Measurements from ENCODE around the gene SUOX.

Gene SUOX

DNA sequence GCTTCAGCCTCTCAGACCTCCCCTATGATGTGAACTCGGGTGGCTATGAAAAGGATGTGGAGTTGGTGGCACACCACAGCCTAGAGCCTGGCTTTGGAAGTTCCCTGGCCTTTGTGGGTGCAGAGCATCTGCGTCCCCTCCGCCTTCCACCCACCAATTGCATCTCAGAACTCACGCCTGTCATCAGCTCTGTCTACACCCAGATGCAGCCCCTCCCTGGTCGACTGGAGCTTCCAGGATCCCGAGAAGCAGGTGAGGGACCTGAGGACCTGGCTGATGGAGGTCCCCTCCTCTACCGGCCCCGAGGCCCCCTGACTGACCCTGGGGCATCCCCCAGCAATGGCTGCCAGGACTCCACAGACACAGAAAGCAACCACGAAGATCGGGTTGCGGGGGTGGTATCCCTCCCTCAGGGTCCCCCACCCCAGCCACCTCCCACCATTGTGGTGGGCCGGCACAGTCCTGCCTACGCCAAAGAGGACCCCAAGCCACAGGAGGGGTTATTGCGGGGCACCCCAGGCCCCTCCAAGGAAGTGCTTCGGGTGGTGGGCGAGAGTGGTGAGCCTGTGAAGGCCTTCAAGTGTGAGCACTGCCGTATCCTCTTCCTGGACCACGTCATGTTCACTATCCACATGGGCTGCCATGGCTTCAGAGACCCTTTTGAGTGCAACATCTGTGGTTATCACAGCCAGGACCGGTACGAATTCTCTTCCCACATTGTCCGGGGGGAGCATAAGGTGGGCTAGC is 37.7 kb downstream of the SUOX start:
- POLR2A ChIA-PET: no interaction called here
- TF ChIP-seq FOXK2 (IDR thresholded peaks at IDR 0.05): no peak
- no peak for TF ChIP-seq NFRKB (IDR thresholded peaks at IDR 0.05)
- no peak for TF ChIP-seq FOXM1 (IDR thresholded peaks at IDR 0.05; ENCODE audit: borderline replicate concordance)
- no peak for TF ChIP-seq ELF4 (IDR thresholded peaks at IDR 0.05)
- TF ChIP-seq SP1 (IDR thresholded peaks at IDR 0.05): no peak
- no peak for TF ChIP-seq HDGF (IDR thresholded peaks at IDR 0.05; ENCODE audit: borderline replicate concordance)
- no peak for TF ChIP-seq ARNT (IDR thresholded peaks at IDR 0.05)
- TF ChIP-seq, protein P1, sequence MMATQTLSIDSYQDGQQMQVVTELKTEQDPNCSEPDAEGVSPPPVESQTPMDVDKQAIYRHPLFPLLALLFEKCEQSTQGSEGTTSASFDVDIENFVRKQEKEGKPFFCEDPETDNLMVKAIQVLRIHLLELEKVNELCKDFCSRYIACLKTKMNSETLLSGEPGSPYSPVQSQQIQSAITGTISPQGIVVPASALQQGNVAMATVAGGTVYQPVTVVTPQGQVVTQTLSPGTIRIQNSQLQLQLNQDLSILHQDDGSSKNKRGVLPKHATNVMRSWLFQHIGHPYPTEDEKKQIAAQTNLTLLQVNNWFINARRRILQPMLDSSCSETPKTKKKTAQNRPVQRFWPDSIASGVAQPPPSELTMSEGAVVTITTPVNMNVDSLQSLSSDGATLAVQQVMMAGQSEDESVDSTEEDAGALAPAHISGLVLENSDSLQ (IDR thresholded peaks at IDR 0.05): no peak
- TF ChIP-seq SUZ12 (IDR thresholded peaks at IDR 0.05): no peak
- no peak for TF ChIP-seq TARDBP (IDR thresholded peaks at IDR 0.05)
- no peak for TF ChIP-seq CTBP1 (IDR thresholded peaks at IDR 0.05; ENCODE audit: borderline replicate concordance)
- TF ChIP-seq FOXA1 (IDR thresholded peaks at IDR 0.05): no peak
- TF ChIP-seq L3MBTL2 (conservative IDR thresholded peaks at IDR 0.05): no peak
- TF ChIP-seq ZNF384 (IDR thresholded peaks at IDR 0.05): no peak
- no peak for TF ChIP-seq BHLHE40 (IDR thresholded peaks at IDR 0.05; ENCODE audit: borderline replicate concordance)
- no peak for TF ChIP-seq LEF1 (IDR thresholded peaks at IDR 0.05; ENCODE audit: borderline replicate concordance)
- CTCF ChIA-PET: no interaction called here
- no peak for DNase-seq (ENCODE audit: extremely low spot score)

DNA sequence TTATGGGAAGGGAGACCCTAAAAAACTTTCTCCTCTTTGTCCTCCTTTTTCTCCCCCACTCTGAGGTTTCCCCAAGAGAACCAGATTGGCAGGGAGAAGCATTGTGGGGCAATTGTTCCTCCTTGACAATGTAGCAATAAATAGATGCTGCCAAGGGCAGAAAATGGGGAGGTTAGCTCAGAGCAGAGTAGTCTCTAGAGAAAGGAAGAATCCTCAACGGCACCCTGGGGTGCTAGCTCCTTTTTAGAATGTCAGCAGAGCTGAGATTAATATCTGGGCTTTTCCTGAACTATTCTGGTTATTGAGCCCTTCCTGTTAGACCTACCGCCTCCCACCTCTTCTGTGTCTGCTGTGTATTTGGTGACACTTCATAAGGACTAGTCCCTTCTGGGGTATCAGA is 40.1 kb downstream of the SUOX start:
- DNase-seq (ENCODE audit: extremely low spot score): no peak
- no peak for TF ChIP-seq SUZ12 (IDR thresholded peaks at IDR 0.05)
- no peak for TF ChIP-seq CTBP1 (IDR thresholded peaks at IDR 0.05; ENCODE audit: borderline replicate concordance)
- TF ChIP-seq HDGF (IDR thresholded peaks at IDR 0.05; ENCODE audit: borderline replicate concordance): no peak
- no peak for TF ChIP-seq BHLHE40 (IDR thresholded peaks at IDR 0.05; ENCODE audit: borderline replicate concordance)
- no peak for TF ChIP-seq L3MBTL2 (conservative IDR thresholded peaks at IDR 0.05)
- TF ChIP-seq LEF1 (IDR thresholded peaks at IDR 0.05; ENCODE audit: borderline replicate concordance): no peak
- TF ChIP-seq FOXK2 (IDR thresholded peaks at IDR 0.05): no peak
- TF ChIP-seq ZNF384 (IDR thresholded peaks at IDR 0.05): no peak
- TF ChIP-seq, protein P1 (IDR thresholded peaks at IDR 0.05): no peak
- TF ChIP-seq FOXA1 (IDR thresholded peaks at IDR 0.05): no peak
- TF ChIP-seq FOXM1 (IDR thresholded peaks at IDR 0.05; ENCODE audit: borderline replicate concordance): no peak
- no peak for TF ChIP-seq ARNT (IDR thresholded peaks at IDR 0.05)
- no peak for TF ChIP-seq NFRKB (IDR thresholded peaks at IDR 0.05)
- CTCF ChIA-PET: interaction anchor here (0.9 kb wide), 1 partner anchor 42 kb away, joined by 5 read pairs; no protein-coding TSS in a partner anchor
- POLR2A ChIA-PET: interaction anchor here (0.7 to 1.4 kb wide), 4 partner anchors 30 to 61 kb away, joined by 3 to 9 read pairs (median 3); partner anchors contain the start of gene SUOX

DNA sequence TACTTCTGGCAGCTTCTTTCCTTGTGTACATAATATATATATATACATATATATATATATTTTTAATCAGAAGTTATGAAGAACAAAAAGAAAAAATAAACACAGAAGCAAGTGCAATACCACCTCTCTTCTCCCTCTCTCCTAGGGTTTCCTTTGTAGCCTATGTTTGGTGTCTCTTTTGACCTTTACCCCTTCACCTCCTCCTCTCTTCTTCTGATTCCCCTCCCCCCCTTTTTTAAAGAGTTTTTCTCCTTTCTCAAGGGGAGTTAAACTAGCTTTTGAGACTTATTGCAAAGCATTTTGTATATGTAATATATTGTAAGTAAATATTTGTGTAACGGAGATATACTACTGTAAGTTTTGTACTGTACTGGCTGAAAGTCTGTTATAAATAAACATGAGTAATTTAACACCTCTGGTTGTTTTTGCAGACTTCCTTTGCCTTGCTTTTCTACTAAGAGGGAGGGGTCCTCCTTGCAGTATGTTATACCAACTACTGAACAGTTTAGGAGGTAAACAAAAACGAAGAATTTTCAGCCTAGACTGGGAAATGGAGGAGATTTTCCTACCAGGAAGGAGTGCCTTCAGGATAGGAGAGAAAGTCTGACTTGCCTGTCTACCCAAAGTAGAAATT is 41.1 kb downstream of the SUOX start:
- TF ChIP-seq FOXM1 (IDR thresholded peaks at IDR 0.05; ENCODE audit: borderline replicate concordance) (no peak), SP1 (IDR thresholded peaks at IDR 0.05) (no peak), ELF4 (IDR thresholded peaks at IDR 0.05) (no peak), FOXA1 (IDR thresholded peaks at IDR 0.05) (no peak), SUZ12 (IDR thresholded peaks at IDR 0.05) (no peak), NFRKB (IDR thresholded peaks at IDR 0.05) (no peak), FOXK2 (IDR thresholded peaks at IDR 0.05) (no peak), L3MBTL2 (conservative IDR thresholded peaks at IDR 0.05) (no peak), ZNF384 (IDR thresholded peaks at IDR 0.05) (no peak)
- TF ChIP-seq, protein P1 (IDR thresholded peaks at IDR 0.05): no peak
- no peak for DNase-seq (ENCODE audit: extremely low spot score)
- ChIA-PET POLR2A (interaction anchor here (0.7 to 1.4 kb wide), 3 partner anchors 31 to 62 kb away, joined by 3 to 9 read pairs (median 3); partner anchors contain the start of gene SUOX), CTCF (interaction anchor here (0.9 to 1.0 kb wide), 2 partner anchors 43 to 296 kb away, joined by 3 to 5 read pairs; no protein-coding TSS in a partner anchor)

DNA sequence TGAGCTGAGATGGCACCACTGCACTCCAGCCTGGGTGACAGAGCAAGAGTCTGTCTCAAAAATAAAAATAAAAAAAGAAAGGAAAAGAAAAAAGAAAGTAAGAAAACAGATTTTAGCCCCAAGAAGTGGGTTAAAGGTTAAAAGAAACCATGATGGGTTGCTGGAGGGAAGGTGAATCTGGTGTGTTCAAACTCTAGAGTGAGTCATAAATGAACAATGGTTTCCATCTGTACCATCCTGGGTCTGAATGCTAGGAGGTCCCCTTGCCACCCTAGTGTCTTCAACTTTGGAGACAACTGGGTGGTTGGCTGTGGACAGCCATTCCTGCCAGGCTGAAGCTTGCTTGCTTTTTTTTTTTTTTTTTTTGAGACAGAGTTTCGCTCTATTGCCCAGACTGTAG is 43.1 kb downstream of the SUOX start:
- DNase-seq (ENCODE audit: extremely low spot score): no peak
- ChIA-PET POLR2A (interaction anchor here (0.8 to 1.6 kb wide), 8 partner anchors 11 to 223 kb away, joined by 3 to 15 read pairs (median 4); partner anchors contain the start of genes ORMDL2, SARNP, SUOX and ZC3H10), CTCF (interaction anchor here (1.1 to 2.6 kb wide), 4 partner anchors 10 to 302 kb away, joined by 3 to 10 read pairs (median 4); partner anchors contain the start of gene ZC3H10)
- no peak for TF ChIP-seq LEF1 (IDR thresholded peaks at IDR 0.05; ENCODE audit: borderline replicate concordance)
- TF ChIP-seq NFRKB (IDR thresholded peaks at IDR 0.05): no peak
- no peak for TF ChIP-seq SP1 (IDR thresholded peaks at IDR 0.05)
- TF ChIP-seq, protein P1 (IDR thresholded peaks at IDR 0.05): no peak
- TF ChIP-seq ZNF384 (IDR thresholded peaks at IDR 0.05): no peak
- no peak for TF ChIP-seq HDGF (IDR thresholded peaks at IDR 0.05; ENCODE audit: borderline replicate concordance)
- TF ChIP-seq BHLHE40 (IDR thresholded peaks at IDR 0.05; ENCODE audit: borderline replicate concordance): no peak
- no peak for TF ChIP-seq L3MBTL2 (conservative IDR thresholded peaks at IDR 0.05)
- TF ChIP-seq FOXK2 (IDR thresholded peaks at IDR 0.05): no peak
- TF ChIP-seq TARDBP (IDR thresholded peaks at IDR 0.05): no peak
- TF ChIP-seq SUZ12 (IDR thresholded peaks at IDR 0.05): no peak
